ENCODE measurements around the gene MMS22L.

The MMS22L gene

GRCh38 chr6:97189767-97190166 lies 93.2 kb downstream of the MMS22L start:
- TF ChIP-seq CTCF (IDR thresholded peaks at IDR 0.05) = no peak

- TF ChIP-seq CTCF (IDR thresholded peaks at IDR 0.05) = no peak
Observed at GRCh38 chr6:97187951-97188350, 95.1 kb downstream of the MMS22L start.

GRCh38 chr6:97186416-97186999 lies 96.5 kb downstream of the MMS22L start:
- TF ChIP-seq CTCF (IDR thresholded peaks at IDR 0.05) = peak; percentile 94

- TF ChIP-seq CTCF (IDR thresholded peaks at IDR 0.05) = no peak
Observed at GRCh38 chr6:97177905-97178304, 105.1 kb downstream of the MMS22L start.

GRCh38 chr6:97176468-97176867 lies 106.5 kb downstream of the MMS22L start:
- TF ChIP-seq CTCF (IDR thresholded peaks at IDR 0.05) = no peak

- no peak for TF ChIP-seq CTCF (IDR thresholded peaks at IDR 0.05)
Observed at GRCh38 chr6:97175806-97176205, 107.2 kb downstream of the MMS22L start.

- TF ChIP-seq CTCF (IDR thresholded peaks at IDR 0.05) = no peak
Observed at GRCh38 chr6:97174471-97174870, 108.5 kb downstream of the MMS22L start.

GRCh38 chr6:97160280-97160679 lies 122.7 kb downstream of the MMS22L start:
- no peak for TF ChIP-seq CTCF (IDR thresholded peaks at IDR 0.05)

Measured in LNCAP (cell line).